GM18870 (cell line): Measurements from ENCODE around the gene ARHGAP32.
A peak's percentile ranks its signal among the peaks of the same experiment; 100 is the strongest.

Experiments
- ATAC-seq: cut with Tn5 transposase; IDR thresholded peaks from one replicate; pipeline ENCODE4 v1.9.1; 2021; ENCODE audit warnings: moderate library complexity; ENCODE audit not compliant: unreplicated experiment

ARHGAP32 gene

DNA sequence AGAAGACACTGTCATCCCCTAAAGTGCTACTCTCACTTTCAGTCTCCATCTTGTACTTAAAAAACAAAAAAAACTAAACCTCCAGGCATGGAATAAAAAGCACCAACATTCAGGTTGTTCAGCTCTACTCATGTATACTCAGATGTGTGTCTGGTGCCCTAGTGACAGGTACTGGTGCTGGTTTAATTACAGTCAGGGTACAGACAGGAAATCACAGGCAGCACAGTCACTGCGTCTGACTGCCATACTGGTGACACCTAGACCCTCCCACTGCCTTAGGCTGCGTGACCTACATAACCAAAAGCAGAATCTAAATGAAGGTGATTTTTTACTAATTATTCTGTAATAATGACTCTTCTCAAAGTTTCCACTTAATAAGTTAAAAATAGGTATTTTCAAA, at the start of gene ARHGAP32:
Gene ARHGAP32, minus strand, starts transcription at position 176 of the 400 bp plus-strand sequence. Its CDS starts 127 bp downstream, at position 49.
- ATAC-seq = no peak

DNA sequence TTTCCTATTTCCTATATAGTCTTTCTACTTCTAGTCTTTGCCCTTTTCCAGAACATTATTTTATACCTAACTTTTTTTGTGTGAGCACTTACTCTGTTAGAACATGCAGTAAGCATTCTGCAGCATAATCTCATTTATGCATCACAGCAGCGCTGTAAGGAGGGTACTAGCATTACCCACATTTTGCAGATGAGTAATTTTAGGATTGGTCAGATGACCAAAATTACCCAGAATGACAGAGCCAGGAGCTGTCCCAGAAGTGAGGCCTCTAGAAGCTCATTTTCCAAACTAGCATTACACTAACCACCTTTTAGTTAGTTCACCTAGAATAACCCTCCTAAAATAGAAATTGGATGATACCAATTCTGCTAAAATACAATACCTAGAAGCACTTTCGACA, 47.1 kb upstream of the ARHGAP32 start:
- ATAC-seq = no peak

DNA sequence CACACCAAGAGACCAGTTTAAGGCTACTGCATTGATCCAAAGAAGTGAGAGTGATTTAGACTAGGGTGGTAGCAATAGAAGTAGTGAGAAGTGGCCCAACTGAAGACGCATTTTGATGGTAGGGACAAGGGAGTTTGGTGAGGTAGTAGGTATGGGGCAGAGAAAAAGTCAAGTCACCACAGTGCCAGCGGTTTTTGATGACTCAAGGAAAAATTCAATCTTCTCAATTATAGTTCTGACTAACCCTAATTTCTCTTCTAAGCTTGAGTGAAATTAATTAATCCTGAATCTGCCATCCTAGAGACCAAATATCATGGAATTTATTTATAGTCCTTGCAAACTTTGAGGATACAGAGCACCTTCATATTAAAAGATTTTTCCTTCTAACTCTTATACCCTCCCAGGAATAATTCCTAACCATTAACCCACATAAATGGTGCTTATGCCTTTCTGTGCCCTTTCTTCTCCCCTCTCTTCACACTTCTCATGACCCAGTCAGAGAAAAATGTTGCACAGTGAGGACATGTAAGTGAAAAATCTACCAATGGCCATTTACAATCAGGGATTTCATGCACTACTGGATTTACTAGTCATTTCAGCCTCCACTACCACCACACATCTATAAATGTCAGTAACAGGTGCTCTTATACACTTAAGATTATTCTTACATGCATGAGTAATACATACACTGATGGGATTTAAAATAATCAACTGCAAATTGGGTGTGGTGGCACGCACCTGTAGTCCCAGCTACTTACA, 45.9 kb upstream of the ARHGAP32 start:
- ATAC-seq = peak; percentile 75

- no peak for ATAC-seq
Measured at GRCh38 chr11:129237456-129237855, 45.3 kb upstream of the ARHGAP32 start.

GRCh38 chr11:129236850-129237249, 44.7 kb upstream of the ARHGAP32 start:
- ATAC-seq = no peak

GRCh38 chr11:129234978-129235377, 42.9 kb upstream of the ARHGAP32 start:
- no peak for ATAC-seq

DNA sequence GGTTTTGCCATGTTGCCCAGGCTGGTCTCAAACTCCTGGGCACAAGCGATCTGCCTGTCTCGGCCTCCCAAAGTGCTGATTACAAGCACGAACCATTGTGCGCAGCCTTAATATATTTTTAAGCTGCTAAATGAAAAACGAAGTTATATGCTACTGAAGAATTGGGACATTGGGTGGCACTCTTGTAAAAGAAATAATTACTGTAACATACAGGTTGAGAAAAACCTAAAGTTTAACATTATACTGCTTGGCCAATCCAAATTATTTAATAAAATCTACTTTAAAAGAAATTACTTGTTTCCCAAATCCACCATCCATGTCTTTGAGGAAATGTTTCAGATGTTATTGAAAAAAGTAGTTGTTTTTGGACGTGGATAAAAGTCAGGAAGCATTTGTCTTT, 37.9 kb upstream of the ARHGAP32 start:
- no peak for ATAC-seq

DNA sequence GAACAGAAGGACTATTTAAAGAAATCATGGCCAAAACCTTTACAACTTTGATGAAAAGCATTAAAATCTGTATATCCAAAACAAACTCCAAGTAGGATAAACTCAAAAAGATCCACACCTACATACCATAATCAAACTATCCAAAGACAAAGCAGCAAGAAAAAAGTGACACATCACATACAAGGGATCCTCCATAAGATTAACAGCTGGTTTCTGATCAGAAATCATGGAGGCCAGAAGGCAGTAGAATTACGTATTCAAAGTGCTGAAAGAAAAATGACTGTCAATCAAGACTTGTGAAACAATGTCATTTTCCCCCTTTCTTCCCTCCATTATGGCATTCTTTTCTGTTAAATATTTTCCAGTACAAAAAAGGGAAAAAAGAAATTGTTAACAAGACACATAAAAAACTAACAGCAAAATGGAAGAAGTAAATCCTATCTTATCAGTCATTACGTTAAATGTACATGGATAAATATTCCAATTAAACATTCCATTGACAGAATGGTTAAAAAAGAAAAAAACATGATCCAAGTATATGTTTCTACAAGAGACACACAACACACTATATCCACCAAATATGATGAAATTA, 34.2 kb upstream of the ARHGAP32 start:
- no peak for ATAC-seq

DNA sequence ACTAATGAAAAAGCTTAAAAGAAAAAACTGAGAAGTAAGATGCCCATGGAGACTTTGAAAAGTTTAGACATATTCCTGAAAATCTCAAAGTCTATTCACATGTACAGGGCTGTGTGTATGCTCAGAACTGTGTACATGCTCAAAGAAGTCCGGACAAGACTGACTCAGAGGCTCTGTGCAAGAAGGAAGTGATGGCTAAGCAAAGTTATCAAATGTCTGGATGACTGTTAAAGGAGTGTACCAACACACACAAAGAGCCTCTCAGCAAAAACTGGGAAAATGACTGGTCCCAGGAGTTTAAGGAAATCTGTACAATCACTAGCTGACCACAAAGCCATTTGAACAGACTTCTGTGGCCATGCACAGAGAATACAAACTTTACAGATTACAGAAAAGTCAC, 33.1 kb upstream of the ARHGAP32 start:
- no peak for ATAC-seq

DNA sequence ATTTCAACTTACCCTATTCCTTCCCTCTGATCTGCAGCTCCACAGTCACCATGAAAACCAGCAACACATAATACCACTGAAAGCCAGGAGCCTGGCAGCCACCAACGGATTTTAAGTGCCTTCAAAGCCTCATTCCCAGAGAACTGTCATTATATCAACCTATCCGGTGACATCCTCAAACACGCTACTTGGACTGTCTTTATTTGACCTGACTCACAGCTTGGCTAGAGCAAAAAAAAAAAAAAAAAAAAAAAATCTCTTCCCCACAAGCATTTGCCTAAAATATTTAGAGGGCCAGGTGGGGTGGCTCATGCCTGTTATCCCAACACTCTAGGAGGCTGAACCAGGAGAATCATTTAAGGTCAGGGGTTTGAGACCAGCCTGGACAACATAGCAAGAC, 32.4 kb upstream of the ARHGAP32 start:
- ATAC-seq = no peak

- no peak for ATAC-seq
Measured at GRCh38 chr11:129223701-129224149, 31.6 kb upstream of the ARHGAP32 start.

- no peak for ATAC-seq
Measured at GRCh38 chr11:129223260-129223659, 31.1 kb upstream of the ARHGAP32 start.

GRCh38 chr11:129222158-129222557, 30.0 kb upstream of the ARHGAP32 start:
- ATAC-seq = no peak

DNA sequence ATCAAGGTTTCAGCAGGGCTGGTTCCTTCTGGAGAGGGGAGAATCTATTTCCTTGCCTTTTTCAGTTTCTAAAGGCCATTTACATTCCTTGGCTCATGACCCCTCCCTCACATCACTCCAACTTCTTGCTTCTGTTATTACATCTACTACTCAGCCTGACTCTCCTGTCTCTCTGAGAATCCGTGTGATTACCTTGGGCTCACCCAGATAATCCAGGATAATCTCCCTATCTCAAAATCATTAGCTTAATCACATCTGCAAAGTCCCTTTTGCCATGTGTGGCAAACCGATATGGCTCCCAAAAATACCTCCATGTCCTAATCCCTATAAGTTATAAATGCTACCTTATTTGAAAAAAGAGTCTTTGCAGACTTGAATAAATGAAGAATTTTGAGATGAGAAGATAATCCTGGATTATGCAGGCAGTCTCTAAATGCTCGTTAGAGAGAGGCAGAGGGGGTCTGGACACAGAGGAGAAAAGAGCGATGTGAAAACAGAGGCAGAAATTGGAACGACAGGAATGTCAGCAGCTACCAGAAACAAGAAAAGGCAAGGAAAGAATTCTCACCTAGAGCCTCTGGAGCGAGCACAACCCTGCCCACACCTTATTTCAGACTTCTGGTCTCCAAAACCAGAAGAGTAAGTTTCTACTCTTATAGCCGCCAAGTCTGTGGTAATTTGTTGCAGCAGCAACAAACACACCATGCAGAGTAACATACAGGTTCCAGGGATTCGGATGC, 23.6 kb upstream of the ARHGAP32 start:
- no peak for ATAC-seq

DNA sequence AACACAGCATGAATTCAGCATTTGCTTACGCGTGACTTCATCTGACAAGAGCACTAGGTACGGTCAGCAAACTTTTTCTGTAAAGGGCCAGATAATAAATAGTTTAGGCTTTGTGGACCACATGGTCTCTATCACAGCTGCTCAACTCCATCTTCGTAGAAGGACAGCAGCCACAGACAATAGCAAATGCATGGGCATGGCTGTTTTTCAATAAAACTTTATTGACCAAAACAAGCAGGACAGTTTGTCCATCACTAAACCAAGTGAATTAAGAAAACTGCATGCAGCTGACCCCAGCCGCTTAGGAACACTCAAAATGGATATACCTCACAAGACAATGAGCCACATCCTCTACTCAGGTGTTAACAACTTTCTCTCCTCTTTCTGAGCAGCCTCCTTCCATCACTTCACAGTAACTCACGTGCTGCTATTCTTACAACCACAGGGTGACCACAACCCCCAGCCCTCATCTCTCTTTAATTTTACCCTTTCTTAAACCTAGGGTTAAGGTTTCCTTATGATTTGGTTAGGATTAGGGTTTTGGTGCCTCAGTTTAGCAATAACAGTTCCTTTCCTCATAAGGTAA, 22.7 kb upstream of the ARHGAP32 start:
- no peak for ATAC-seq

DNA sequence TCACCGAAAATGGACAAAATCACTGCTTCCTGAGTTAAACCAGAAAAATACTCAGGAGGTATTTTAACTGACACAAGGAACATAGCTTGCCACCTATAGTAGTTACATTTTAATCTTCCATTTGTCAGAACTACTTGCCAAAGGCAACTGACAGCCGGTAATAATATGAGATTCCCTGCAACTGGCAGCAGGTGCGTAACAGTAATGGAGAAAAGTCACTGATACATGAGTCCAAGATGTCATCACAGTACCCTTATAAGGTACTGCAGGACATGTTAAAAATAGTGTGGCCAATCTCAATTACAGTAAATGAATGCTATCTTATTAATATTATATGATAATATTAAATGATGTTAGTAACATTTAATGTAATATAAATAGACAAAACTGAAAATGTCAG, 21.1 kb upstream of the ARHGAP32 start:
- ATAC-seq = no peak

- no peak for ATAC-seq
Measured at GRCh38 chr11:129211397-129211796, 19.3 kb upstream of the ARHGAP32 start.

GRCh38 chr11:129210831-129211181, 18.7 kb upstream of the ARHGAP32 start:
- no peak for ATAC-seq

- ATAC-seq = no peak
Measured at GRCh38 chr11:129209891-129210830, 18.0 kb upstream of the ARHGAP32 start.

DNA sequence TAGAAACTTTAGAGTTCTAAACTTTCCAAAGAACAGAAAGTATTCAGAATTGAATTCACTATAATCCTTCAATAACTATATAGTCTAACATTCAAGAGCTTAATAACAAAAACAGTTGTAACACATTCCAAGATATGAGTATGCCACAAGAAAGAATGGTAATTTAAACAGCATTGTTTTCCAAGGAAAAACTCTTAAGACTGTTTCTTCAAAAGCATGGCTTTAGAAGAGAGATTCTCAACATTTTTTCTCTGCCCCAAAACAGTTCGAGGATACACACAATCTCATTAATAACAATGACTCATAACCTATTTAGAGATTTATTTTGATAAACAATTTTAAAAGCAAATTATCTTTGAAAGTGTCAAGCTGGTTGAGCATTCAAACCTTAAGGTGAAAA, 16.7 kb upstream of the ARHGAP32 start:
- no peak for ATAC-seq
